ENCODE measurements around the gene FLT1.

- TF ChIP-seq CTCF (IDR thresholded peaks at IDR 0.05; ENCODE audit: low read length): no peak
- no peak for TF ChIP-seq EZH2 (IDR thresholded peaks at IDR 0.05; ENCODE audit: borderline replicate concordance, low read length)
These were observed 110.1 kb downstream of the FLT1 start for GRCh38 chr13:28384789-28385188.

All from OCI-LY1 (cell line).